ENCODE data around the gene TMEM40.
"Not testable (repeated sequence)": the region's sequence is repeated elsewhere in the genome, so short reads cannot be mapped to it uniquely, and the experiment has no call there.

TMEM40 gene, protein sequence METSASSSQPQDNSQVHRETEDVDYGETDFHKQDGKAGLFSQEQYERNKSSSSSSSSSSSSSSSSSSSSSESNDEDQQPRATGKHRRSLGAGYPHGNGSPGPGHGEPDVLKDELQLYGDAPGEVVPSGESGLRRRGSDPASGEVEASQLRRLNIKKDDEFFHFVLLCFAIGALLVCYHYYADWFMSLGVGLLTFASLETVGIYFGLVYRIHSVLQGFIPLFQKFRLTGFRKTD

DNA sequence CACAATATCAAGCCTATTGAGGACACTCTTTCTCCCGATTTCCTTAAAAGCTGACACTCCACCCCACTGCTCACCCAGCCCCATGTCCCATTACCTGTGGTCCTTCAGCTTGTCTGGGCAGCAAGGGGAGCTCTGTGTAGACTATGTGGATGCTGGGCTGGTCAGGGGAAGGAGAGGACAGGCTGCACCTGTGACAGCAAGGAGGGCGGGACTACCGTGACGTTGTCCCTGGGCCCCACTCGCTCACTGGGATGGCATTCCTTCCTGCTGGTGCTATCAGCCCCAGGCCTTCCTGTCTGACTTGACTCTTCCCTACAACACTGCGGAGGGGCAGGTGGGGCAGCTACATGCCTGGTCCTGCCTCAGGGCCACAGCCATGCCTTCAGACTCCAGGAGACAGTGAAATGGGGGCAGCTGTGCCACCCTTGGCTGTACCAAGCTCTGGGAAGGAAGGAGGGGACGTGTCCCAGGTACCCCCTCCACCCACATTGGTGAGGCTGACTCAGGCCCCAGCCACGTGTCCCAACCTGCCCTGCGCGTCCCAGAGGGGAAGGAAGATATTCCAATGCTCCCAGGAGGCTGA is at the start of gene TMEM40:
Gene TMEM40 (minus strand): TSS at position 163 of the 583 bp plus-strand sequence. CDS start 9,427 bp downstream, outside the sequence.
- DNase-seq: no peak

DNA sequence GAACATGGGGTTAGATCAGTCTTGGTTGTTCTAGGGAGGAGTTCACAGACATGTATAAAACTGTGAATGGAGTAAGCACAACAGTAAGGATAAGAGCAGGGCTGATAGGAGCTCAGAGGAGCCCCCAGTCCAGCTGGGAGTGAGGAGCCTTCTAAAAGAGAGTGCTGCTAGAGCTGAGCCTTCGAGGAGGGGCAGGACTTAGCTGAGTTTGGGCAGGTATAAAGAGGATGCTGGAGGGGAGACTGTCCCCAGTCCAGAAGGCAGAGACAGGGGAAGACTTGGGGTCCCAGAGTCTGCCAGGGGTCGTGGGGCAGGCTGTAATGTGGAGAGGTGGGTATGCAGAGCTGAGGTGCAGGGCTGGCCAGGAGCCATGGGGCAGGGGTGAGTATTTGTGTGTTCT is 49.5 kb upstream of the TMEM40 start:
- DNase-seq: no peak

DNA sequence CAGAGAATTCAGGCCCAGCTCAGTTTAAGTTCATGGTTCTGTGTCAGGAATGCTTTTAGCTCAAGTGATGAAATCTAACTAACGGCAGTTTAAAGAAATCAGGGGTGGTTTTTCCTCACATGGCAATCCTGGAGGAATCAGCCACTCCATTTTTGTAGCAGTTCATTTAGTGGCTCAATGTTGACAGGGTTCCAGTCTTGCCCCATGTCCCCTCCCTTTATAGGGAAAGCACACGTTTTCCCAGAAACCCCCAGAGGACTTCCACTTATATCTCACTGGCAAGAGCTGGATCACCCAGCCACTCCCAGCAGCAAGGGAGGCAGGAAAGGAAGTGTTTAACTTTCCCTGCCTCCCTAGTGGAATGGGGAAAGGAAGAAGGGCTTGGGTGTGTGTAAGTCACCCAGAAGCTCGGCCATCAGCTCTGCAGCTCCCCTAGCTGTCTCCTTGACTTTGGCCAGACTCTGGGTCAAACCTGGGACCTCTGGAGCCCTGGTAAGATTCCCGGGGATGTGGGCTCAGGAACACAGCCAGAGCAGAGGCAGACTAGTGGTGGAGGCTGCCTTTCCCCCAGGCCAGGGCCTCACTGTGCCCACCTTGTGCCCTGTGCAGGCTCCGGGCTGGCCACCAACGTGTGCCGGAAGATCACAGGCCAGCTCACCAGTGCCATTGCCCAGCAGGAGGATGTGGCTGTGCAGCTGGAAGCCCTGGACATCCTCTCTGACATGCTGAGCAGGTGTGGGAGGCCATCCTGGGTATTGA is 48.7 kb upstream of the TMEM40 start:
- DNase-seq: no peak

DNA sequence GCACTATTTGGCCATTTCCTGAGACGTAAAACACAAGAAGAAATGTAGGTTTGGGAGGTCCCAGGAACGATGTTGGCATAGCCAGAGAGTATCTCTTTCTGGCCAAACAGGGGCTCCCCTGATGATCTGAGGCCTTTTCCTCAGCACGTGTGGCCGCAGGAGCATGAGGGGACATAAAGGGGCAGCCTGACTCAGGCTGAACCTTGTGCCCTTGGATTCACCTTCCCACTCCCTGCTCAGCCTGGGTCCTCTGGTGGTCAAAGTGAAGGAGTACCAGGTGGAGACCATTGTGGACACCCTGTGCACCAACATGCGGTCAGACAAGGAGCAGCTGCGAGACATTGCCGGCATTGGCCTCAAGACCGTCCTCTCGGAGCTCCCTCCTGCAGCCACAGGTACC is 48.0 kb upstream of the TMEM40 start:
- DNase-seq: no peak

DNA sequence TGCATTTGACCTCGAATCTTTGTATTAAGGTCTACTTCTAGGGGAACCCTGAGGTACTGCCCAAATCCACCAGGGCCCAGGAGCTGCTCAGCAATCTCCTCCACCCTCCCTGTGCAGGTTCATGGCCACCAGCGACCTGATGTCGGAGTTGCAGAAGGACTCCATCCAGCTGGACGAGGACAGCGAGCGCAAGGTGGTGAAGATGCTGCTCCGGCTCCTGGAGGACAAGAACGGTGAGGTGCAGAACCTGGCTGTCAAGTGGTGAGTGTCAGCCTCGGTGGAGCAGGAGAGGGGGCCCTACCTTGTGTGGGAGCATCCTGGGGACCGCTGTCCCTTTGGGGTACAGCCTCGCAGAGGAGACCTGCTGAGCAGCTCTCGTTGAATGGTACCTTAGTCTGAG is 44.3 kb upstream of the TMEM40 start:
- DNase-seq: no peak

DNA sequence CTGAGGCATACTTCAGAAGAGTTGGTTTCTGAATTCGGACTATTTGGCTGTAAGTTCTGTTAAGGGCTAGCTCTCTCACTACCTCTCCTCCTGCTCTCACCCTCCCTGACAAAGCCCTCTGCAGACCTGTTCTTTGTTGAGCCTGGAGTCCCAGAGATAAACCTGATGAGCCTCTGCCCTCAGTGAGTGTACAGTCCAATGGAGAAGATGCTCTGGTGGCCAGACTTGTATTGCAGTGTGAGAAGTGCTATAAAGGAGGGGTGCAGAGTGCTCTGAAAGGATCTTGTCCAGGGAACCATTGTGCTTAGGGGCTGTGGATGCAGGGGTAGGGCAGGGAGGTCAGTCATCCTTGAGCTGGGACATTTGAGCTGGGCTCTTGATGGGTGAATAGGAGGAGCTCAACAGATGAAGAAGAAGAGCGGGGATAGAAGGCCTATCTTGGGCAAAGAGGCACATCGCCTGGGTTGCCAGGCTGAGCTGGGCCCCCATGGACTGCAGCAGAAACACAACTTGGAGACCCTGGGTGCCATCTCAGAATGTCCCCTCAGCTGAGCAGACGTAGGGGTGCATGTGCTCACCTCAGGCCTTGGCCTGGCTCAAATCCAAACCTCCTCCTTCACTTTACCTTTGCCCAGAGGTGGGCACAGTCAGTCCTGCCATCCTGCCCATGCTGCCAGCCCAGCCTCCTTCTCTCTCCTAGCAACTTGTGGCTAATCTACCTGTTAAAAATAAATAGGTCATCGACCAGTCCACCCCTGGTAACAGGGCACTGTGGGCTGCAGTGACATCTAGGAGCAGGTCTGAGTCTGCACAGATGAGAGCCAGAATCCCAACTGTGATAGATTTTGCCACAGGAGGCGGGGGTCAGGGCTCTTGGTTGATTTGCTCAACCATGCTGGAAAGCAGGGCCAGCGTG is 40.7 kb upstream of the TMEM40 start:
- DNase-seq: no peak

DNA sequence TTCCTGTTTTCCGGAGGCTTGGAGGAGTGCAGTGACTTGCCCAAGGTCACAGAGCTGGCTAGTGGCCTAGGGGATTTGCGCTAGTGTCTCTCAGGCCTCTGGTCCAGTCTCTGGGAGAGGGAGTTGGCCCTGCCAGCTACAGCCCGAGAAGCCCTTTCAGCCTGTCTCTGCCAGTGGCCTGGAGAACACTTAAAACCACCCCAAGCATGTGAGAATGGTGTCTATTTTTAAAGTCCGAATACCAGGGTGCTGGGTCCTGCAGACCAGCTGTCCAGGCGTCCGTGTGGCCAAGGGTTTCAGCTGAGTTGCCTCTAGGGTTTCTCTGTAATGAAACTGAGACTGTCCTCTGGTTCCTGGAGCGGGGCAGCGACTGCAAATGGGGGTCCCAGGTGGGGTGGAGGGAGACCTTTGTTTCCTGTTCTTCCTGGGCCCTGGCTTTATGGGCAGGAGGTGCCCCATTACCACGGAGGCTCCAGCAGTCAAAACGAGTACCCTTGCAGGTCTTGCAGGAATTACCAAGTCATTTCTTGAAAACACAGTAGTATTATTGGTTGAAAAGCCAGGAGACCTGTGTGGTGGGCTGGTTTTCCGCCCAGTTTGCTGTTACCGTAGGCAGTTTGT is 39.6 kb upstream of the TMEM40 start:
- DNase-seq: no peak

DNA sequence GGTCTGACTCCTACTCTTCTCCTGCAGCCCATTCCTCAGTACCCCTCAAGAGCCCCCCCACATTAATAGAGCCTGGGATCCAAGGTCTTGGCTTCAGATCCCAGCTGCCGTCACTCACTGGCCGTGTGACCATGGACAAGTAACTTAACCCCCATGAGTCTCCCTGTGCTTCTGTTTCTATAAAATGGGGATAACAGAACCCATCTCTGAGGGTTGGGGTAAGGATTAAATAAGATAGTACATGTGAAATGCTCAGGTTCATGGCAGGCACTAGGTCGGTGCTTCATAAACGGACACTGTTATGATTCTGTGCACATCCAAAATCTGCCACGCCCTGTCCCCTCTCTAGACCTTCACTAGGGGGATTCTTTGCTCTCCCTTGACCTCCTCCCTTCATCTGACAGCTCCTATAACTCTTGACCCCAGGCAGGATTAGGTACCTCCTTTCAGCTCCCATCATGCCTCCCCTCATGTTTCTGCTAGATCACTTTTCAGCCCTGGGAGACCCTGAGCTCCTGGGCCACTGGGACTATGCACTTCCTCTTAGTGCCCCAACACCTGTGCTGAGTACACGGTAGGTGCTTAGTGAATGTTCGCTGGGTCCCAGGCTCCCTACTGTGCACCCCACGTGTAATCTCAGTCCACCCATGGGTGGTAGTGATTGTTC is 39.0 kb upstream of the TMEM40 start:
- no peak for DNase-seq

DNA sequence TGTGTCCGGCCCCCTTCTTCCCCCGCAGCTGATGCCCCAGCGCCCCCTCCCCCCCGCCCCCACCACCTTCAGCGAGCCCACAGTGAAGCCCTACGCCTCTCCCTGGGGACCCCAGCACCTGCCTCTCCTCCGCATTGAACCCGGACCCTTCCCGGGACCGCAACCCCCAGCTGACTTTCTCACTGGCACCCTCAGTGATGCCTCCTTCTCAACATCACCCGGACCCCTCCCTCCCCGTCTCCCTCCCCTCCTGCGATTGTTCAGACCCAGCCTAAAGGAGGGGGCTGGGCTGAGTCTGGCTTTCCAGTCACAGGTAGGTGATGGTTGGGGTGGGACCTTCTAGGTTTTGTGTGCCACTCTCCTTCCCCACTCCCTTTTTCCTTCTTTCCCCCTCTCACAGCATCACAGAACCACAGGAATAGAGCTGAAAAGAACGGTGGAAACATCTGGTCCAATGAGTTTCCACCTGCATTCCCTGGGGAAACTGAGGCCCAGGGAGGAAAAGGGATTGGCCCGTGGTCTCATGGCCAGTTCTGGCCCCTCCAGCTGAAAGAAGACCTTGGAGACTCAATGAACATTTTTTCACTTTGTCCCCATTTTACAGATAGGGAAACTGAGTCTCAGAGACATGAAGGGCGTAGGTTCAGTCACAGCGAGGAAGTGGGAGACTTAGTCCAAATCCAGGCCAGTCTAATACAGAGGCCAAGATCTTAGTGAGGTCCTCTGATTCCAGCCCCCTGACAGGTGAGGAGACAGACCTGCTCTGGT is 38.2 kb upstream of the TMEM40 start:
- DNase-seq: no peak

DNA sequence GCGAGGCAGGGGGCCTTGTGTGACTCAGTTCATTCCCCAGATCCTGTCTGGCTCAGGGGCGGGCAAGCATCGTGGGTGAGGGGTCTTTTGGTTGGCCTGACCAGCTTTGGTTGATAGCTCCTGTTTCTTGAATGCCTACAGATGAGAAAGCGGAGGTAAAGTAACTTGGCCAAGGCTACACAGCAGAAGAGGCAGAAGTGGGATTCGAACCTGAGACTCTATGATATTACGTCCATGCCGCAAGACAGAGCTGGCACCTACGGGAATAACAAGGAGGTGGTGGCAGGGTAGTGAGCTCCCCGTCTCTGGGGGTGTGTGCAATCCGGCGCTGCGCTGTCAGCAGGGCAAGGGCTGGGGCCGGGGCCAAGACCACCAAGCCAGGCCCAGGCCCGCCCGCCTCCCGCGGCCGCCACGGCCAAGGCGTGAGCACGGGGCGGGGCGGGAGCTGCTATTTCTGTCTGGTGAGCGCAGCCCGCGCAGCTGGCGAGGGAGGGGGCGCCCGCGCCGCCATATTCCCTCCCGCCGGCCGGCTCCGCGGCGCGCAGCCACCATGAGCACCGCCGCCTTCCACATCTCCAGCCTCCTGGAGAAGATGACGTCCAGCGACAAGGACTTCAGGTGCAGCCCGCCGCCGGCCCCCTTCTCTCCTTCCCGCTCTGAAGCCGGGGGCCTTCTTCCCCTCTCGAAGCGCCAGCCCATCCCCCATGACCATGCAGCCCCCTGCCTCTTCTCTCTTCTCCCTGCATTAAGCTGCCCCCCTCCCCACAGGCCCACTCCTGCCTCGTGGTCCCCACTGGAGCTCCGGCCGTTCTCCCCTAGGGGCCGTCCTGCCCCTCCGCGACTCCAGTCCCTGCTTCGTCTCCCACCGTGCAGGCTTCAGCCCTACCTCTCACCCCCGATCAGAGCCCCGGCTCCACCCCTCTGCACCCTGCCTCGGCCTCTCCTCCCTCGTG is 37.4 kb upstream of the TMEM40 start, which contains the start of gene CAND2:
Gene CAND2 (plus strand): TSS at position 510 of the 953 bp plus-strand sequence. CDS start 41 bp downstream, at position 551.
- DNase-seq: peak; percentile 45

DNA sequence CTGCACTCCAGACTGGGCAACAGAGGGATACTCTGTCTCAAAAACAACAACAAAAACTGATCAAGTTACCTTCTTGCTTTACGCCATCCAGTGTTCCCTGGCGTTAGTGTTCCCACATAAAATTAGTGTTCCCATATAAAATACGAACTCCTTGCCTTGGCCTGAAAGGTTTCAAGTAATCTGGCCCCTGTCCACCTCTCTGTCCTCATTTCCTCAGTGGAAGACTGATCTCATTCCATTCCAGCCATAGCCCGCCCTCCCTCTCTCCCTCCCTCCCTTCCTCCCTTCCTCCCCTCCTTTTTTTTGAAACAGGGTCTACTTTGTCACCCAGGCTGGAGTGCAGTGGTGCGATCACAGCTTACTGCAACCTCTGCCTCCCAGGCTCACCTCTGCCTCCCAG is 34.6 kb upstream of the TMEM40 start:
- no peak for DNase-seq

DNA sequence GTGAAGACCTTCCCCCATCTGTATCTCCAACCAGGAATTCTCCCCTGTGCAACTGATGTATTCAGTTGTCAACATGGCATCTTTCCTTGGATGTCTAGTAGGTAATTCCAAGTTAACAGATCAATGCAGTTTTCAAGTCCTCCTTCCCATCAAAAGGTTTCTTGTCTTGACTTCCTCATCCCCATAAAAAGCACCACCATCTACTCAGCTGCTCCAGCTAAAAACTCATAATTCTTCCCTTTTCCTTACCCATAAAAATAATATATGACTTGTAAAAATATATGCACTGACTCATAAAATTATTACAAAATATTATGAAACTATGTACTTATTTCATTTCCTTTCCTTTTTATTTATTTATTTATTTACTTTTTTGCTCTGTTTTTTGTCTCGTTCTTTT is 32.4 kb upstream of the TMEM40 start:
- no peak for DNase-seq

DNA sequence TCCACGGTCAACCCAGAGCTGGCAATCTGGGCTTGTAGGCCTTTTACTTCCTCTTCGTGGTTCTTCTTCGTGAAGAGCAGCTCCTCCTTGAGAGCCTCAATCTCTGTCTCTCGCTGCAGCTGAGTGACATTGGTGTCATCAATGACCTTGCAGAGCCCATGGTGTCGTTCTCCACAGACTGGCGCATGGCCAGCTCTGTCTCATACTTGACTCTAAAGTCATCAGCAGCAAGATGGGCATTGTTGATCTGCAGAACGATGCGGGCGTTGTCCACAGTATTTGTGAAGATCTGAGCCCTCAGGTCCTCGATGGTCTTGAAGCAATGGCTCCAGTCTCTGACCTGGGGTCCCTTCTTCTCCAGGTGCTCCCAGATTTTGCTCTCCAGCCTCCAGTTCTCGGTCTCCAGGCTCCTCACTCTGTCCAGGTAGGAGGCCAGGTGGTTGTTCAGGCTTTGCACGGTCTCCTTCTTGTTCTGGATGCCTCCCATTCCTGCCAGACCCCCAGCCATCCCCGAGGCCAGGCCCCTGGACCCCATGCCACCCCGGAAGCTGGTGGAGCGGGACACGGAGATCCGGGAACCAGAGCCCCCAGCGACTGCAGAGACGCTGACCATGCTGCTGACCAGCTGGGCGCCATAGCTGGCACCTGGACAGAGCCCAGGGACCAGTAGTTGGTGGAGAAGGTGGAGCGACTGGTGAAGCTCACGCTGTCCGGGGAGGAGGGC is 29.1 kb upstream of the TMEM40 start:
- not testable (repeated sequence) for DNase-seq

DNA sequence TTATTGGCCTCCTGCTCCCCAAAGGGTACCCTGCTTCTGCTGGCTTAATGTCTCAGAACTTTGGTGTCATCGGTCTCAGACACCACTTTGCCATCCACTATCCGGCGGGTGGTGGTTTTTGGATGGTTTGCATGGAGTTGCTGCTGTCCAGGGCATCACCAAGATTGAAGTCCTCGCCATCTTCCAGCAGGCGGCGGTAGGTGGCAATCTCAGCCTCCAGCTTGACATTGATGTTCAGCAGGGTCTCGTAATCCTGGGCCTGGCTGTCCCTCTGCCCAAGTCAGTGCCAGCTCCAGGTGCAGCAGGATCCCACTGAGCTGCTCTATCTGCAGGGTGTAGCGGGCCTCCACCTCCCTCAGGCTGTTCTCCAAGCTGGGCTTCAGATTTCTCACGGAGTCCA is 28.3 kb upstream of the TMEM40 start:
- peak; percentile 75 for DNase-seq

DNA sequence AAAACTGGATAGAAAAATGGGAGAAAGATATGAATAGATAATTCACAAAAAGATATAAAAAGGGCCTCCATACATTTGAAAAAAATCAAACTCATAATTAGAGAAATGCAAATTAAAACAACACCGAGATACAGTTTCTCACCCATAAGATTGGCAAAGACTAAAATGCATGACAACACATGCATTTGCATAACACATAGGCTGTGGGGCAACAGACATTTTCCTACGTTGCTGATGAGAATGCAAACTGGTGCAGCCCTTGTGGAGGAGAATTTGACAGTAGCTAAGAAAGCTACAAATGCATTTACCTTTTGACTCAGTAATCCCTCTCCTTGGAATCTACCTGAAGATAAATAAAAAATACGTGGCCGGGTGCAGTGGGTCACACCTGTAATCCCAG is 26.0 kb upstream of the TMEM40 start:
- DNase-seq: no peak

DNA sequence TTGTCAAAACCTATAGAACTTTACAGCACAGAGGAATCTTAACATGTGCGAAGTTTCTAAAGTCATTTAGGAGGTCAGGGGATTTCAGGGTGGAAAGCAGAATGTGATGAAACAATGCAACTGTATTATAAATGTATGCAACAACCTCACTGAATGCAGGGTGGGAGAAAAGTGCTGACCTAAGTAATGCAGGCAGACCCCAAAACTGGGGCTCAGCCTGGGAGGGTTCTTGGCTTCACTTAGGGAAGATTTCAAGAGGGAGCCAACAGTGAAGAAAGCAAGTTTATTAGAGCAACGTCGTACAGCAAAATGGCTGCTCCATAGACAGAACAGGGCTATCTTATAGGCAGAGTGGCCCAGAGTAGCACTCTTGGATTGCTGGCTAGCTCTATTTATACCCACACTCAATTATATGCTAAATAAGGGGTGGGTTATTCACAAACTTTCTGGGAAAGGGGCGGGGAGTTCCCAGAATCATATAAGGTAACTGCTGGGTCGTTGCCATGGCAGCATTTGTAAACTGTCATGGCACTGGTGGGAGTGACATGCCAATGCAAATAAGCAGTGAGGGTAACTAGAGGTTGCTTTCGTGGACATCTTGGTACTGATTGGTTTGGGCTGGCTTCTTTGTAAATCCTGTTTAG is 23.2 kb upstream of the TMEM40 start:
- no peak for DNase-seq

DNA sequence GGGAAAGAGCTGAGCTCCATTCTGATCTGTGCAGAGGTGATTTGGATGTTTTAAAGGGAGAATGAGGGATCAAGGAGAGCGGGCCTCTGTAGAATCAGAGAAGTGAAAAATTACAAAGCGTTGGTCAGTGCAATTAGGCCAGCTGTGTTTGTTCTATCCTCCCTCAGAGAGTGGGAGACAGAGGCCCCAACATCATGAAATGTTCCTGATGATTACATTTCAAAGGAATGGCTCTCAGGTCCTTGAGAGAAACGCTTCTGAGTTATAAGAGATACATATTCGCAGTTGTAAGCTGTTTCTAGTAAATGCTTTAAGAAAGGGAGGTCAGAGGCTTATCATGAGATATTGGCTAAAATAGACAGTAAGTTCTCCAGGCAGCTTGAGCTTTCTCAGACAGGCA is 21.7 kb upstream of the TMEM40 start:
- DNase-seq: no peak

DNA sequence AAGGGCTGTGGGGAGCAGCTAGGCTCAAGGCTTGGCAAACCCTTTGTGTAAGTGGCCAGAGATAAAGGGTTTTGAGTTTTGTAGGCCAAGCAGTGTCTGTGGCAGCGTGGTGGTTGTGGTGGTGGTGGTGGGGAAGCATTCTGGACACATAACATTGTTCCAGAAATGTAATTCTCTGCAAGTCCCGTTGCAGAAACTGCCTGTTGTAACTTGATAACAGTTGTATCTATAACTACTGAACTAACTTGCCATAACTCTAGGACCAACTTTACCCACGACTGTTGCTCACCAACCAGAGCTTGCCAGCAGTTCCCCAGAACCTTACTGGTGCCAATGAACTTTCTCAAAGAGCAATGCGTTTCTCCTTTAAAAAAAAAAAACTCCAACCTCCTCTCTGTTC is 18.1 kb upstream of the TMEM40 start:
- DNase-seq: no peak

DNA sequence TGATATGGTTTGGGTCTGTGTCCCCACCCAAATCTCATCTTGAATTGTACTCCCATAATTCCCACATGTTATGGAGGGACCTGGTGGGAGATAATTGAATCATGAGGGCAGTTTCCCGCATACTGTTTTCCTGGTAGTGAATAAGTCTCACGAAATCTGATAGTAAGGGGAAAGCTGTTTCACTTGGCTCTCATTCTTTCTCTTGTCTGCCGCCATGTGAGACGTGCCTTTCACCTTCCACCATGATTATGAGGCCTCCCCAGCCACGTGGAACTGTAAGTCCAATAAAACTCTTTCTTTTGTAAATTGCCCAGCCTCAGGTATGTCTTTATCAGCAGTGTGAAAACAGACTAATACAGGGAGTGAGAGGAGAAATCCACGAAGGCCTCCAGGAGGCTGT is 16.9 kb upstream of the TMEM40 start:
- DNase-seq: not testable (repeated sequence)
